D721Med (cell line): ENCODE measurements around the gene C1S.

Source experiments
- DNase-seq: peaks from one replicate; pipeline ENCODE4 v3.0.0; 2011; ENCODE audit warnings: low spot score; ENCODE audit not compliant: insufficient read length
- FAIRE-seq: peaks from 2 replicates; lab custom pipeline; 2011; peaks lifted over from hg19 to GRCh38; lab: Jason Lieb, UNC
- CTCF ChIP-seq: IDR thresholded peaks from 2 replicates; pipeline ENCODE4 v1.5.1; 2012; ENCODE audit warnings: mild to moderate bottlenecking, control low read depth; ENCODE audit not compliant: insufficient read depth; ENCODE audit errors: missing control alignments

C1S gene

DNA sequence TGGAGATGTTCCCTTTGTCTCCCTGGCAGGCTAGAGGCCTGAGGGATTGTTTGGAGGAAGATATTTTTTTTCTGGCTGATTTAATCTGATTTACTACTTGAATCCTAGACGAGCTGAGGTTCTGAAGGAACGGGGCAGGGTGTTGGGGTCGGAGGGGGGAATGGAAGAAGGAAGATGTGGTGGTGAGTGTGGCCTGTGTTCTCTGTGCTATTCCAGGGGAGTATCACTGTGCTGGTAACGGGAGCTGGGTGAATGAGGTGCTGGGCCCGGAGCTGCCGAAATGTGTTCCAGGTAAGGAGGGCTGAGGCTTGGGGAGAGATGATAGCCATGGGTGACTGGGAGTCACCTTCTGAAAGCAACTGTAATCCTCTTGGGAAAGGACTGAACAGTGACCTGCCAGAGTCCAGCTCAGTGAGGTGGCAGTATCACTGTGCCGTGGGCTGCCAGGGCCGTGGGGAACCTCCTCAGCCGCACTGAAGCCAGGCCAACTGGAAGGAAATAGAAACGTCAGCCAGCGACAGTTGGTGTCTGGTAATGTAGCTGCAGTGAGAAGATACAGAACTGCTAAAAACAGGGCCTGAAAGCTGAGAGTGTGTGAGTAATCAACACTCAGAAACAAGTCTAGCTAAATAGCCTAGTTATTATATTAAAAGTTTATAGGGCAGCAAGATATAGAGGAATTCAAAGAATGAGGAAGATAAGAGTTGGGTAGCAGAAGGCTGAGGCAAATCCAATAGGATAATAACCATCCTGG is 7.9 kb downstream of the C1S start:
- TF ChIP-seq CTCF, result no peak
- no peak for FAIRE-seq
- no peak for DNase-seq

GRCh38 chr12:7068994-7069346 is 8.5 kb downstream of the C1S start:
- DNase-seq (no peak), FAIRE-seq (no peak)
- no peak for TF ChIP-seq CTCF

DNA sequence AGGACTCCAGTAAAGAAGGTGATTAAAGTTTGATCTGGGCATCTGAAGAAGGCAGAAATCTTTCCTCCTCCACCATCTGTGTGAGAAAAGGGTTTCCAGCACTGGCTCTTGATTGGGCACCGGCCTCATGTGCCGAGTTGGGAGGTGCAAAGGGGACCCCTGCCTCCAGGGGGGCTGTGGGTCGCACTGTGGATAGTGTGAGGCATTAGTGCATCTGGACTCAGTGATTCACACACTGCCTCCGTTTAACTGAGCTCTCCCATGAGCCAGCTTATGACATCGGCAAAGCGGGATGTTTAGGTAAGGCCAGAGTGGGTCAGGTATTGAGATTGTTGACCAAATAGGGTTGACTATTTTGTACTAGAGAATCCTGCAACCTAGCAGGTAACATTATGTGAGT is 8.9 kb downstream of the C1S start:
- no peak for FAIRE-seq
- no peak for DNase-seq
- no peak for TF ChIP-seq CTCF

- no peak for TF ChIP-seq CTCF
- FAIRE-seq (no peak), DNase-seq (no peak)
Observed at GRCh38 chr12:7072035-7072434, 11.5 kb downstream of the C1S start.

DNA sequence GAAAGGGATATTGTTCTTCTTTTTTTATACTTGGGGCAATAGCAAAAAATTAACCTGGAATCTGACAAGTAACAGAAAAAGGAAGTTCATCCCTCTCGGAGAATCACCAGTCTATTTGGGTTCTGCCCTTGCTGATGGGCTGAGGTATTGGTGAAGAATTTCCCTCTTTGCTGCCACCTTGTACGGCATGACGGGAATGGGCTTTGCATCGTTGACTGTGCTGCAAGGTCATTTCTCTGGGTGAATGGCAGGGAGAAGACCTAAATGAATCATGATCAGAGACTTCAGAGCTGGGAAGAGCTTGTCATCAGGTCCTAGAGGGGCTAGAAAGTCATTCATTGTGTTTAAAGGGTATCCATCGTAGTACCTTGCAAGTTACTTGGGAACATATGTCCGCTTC is 12.0 kb downstream of the C1S start:
- FAIRE-seq, result no peak
- TF ChIP-seq CTCF, result no peak

GRCh38 chr12:7073946-7074345 is 13.4 kb downstream of the C1S start:
- no peak for DNase-seq
- FAIRE-seq, result no peak
- TF ChIP-seq CTCF, result no peak

More for the DNA sequence above, 12.0 kb downstream of the C1S start:
- no peak for DNase-seq

- DNase-seq, result no peak
- TF ChIP-seq CTCF, result no peak
- FAIRE-seq, result no peak
Observed at GRCh38 chr12:7075518-7075917, 15.0 kb downstream of the C1S start.
